OCI-LY7 (cell line): ENCODE measurements around the gene ORC3.

Source experiments
- CTCF ChIP-seq: fragments of 200-600 bp; sonication (generic); conservative IDR thresholded peaks from 2 replicates; pipeline ENCODE4 v1.5.1; 2014; ENCODE audit warnings: mild to moderate bottlenecking, antibody characterized with exemption, low read length, moderate library complexity, mixed read lengths
- EZH2phosphoT487 ChIP-seq: fragments of 200-600 bp; sonication (generic); IDR thresholded peaks from 2 replicates; pipeline ENCODE4 v1.6.1; 2018; ENCODE audit warnings: low read depth, borderline replicate concordance, mild to moderate bottlenecking, mixed run types, antibody characterized with exemption, low read length, moderate library complexity, mixed read lengths

DNA sequence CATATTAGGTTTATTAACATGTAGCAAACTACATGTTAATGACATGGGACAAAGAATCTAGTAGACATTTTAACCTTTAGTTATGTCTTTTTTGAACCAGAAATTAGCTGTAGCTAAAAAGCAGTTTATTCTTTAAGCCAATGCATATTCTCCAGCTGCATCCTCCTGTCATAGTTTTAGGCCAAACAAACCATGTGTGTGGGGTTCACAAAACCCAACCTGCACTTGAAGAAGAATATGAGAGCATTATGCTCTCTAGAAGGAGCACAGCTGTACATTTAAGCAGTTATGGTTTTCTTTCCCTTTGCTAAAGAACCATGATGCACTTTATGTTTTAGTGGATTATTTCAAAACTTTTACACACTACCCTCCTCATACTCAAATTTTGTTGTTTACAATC lies 65.9 kb downstream of the ORC3 start:
- TF ChIP-seq CTCF, result no peak
- no peak for TF ChIP-seq EZH2phosphoT487
